ENCODE results near the gene CD55. TPM values are rescaled to one million over a fixed set of nuclear protein-coding genes. Genes with fewer than 3 reads are reported as not detected.

The CD55 gene
- 108 TPM for total RNA-seq
- polyA plus RNA-seq: 83.1 TPM

- WGBS: under 1% methylated on average over 53 of the region's 53 CpGs
- peak; percentile 89 for DNase-seq (ENCODE audit: extremely low spot score)
Measured at GRCh38 chr1:207321079-207321789, at the start of gene CD55. CD55 (plus strand) TSS chr1:207321678; CDS start chr1:207321766, 88 bp downstream.

GRCh38 chr1:207274882-207275281 is 46.6 kb upstream of the CD55 start:
- Histone ChIP-seq H3K36me3 (ENCODE audit: insufficient read depth) (no peaks in the 10 kb centered on the region), H3K4me1 (ENCODE audit: insufficient read depth) (no peaks in the 10 kb centered on the region), H3K4me3 (ENCODE audit: low read depth, low read length) (no peak overlapping the region), H3K27ac (ENCODE audit: low read depth) (no peak overlapping the region)
- DNase-seq (ENCODE audit: extremely low spot score): no peak

More at GRCh38 chr1:207321079-207321789, at the start of gene CD55:
- Histone ChIP-seq H3K27ac (ENCODE audit: low read depth) (peak within 1 kb of the TSS; percentile 99), H3K4me3 (ENCODE audit: low read depth, low read length) (peak within 1 kb of the TSS; percentile 92), H3K4me1 (ENCODE audit: insufficient read depth) (no peaks in the 10 kb centered on the region), H3K36me3 (ENCODE audit: insufficient read depth) (peaks cover 2% of the 10 kb centered on the region)

- Histone ChIP-seq H3K27ac (ENCODE audit: low read depth) (no peak overlapping the region), H3K36me3 (ENCODE audit: insufficient read depth) (no peaks in the 10 kb centered on the region), H3K4me1 (ENCODE audit: insufficient read depth) (no peaks in the 10 kb centered on the region), H3K4me3 (ENCODE audit: low read depth, low read length) (no peak overlapping the region)
- 93% methylated on average over 1 of the region's 1 CpG for WGBS
- no peak for DNase-seq (ENCODE audit: extremely low spot score)
Measured at GRCh38 chr1:207276465-207276864, 45.0 kb upstream of the CD55 start.

- Histone ChIP-seq H3K4me1 (ENCODE audit: insufficient read depth) (no peaks in the 10 kb centered on the region), H3K36me3 (ENCODE audit: insufficient read depth) (no peaks in the 10 kb centered on the region), H3K4me3 (ENCODE audit: low read depth, low read length) (no peak overlapping the region), H3K27ac (ENCODE audit: low read depth) (no peak overlapping the region)
- no peak for DNase-seq (ENCODE audit: extremely low spot score)
- WGBS: 73% methylated on average over 1 of the region's 1 CpG
Measured at GRCh38 chr1:207277241-207277640, 44.2 kb upstream of the CD55 start.

- no peak for DNase-seq (ENCODE audit: extremely low spot score)
- WGBS: 98% methylated on average over 2 of the region's 2 CpGs
- H3K4me1 ChIP-seq (ENCODE audit: insufficient read depth): no peaks in the 10 kb centered on the region
- H3K4me3 ChIP-seq (ENCODE audit: low read depth, low read length): no peak overlapping the region
- no peaks in the 10 kb centered on the region for H3K36me3 ChIP-seq (ENCODE audit: insufficient read depth)
- H3K27ac ChIP-seq (ENCODE audit: low read depth): no peak overlapping the region
Measured at GRCh38 chr1:207279652-207280051, 41.8 kb upstream of the CD55 start.

GRCh38 chr1:207280706-207281105 is 40.8 kb upstream of the CD55 start:
- no peaks in the 10 kb centered on the region for H3K4me1 ChIP-seq (ENCODE audit: insufficient read depth)
- DNase-seq (ENCODE audit: extremely low spot score): no peak
- H3K4me3 ChIP-seq (ENCODE audit: low read depth, low read length): no peak overlapping the region
- H3K36me3 ChIP-seq (ENCODE audit: insufficient read depth): no peaks in the 10 kb centered on the region
- H3K27ac ChIP-seq (ENCODE audit: low read depth): no peak overlapping the region
- 98% methylated on average over 3 of the region's 3 CpGs for WGBS

GRCh38 chr1:207282058-207282457 is 39.4 kb upstream of the CD55 start:
- WGBS: 46% methylated on average over 2 of the region's 2 CpGs
- Histone ChIP-seq H3K4me3 (ENCODE audit: low read depth, low read length) (no peak overlapping the region), H3K36me3 (ENCODE audit: insufficient read depth) (no peaks in the 10 kb centered on the region), H3K4me1 (ENCODE audit: insufficient read depth) (no peaks in the 10 kb centered on the region), H3K27ac (ENCODE audit: low read depth) (peak overlapping the region; percentile 53)
- peak; percentile 31 for DNase-seq (ENCODE audit: extremely low spot score)

GRCh38 chr1:207282496-207283380 is 38.7 kb upstream of the CD55 start:
- 64% methylated on average over 2 of the region's 2 CpGs for WGBS
- Histone ChIP-seq H3K4me3 (ENCODE audit: low read depth, low read length) (no peak overlapping the region), H3K36me3 (ENCODE audit: insufficient read depth) (no peaks in the 10 kb centered on the region), H3K4me1 (ENCODE audit: insufficient read depth) (no peaks in the 10 kb centered on the region), H3K27ac (ENCODE audit: low read depth) (peak overlapping the region; percentile 60)
- DNase-seq (ENCODE audit: extremely low spot score): peak; percentile 33

- peak overlapping the region; percentile 60 for H3K27ac ChIP-seq (ENCODE audit: low read depth)
- no peak for DNase-seq (ENCODE audit: extremely low spot score)
- H3K36me3 ChIP-seq (ENCODE audit: insufficient read depth): no peaks in the 10 kb centered on the region
- WGBS: 100% methylated on average over 1 of the region's 1 CpG
- no peak overlapping the region for H3K4me3 ChIP-seq (ENCODE audit: low read depth, low read length)
- H3K4me1 ChIP-seq (ENCODE audit: insufficient read depth): no peaks in the 10 kb centered on the region
Measured at GRCh38 chr1:207283421-207283820, 38.1 kb upstream of the CD55 start.

GRCh38 chr1:207284209-207284897 is 37.1 kb upstream of the CD55 start:
- H3K27ac ChIP-seq (ENCODE audit: low read depth): no peak overlapping the region
- H3K4me1 ChIP-seq (ENCODE audit: insufficient read depth): no peaks in the 10 kb centered on the region
- no peak overlapping the region for H3K4me3 ChIP-seq (ENCODE audit: low read depth, low read length)
- whole genome bisulfite sequencing: 62% methylated on average over 5 of the region's 5 CpGs
- no peak for DNase-seq (ENCODE audit: extremely low spot score)
- no peaks in the 10 kb centered on the region for H3K36me3 ChIP-seq (ENCODE audit: insufficient read depth)

- Histone ChIP-seq H3K27ac (ENCODE audit: low read depth) (no peak overlapping the region), H3K4me3 (ENCODE audit: low read depth, low read length) (no peak overlapping the region), H3K36me3 (ENCODE audit: insufficient read depth) (no peaks in the 10 kb centered on the region), H3K4me1 (ENCODE audit: insufficient read depth) (no peaks in the 10 kb centered on the region)
- no peak for DNase-seq (ENCODE audit: extremely low spot score)
- WGBS: 27% methylated on average over 2 of the region's 2 CpGs
Measured at GRCh38 chr1:207286786-207287468, 34.6 kb upstream of the CD55 start.

GRCh38 chr1:207288315-207288714 is 33.2 kb upstream of the CD55 start:
- DNase-seq (ENCODE audit: extremely low spot score): no peak
- Histone ChIP-seq H3K27ac (ENCODE audit: low read depth) (no peak overlapping the region), H3K4me1 (ENCODE audit: insufficient read depth) (no peaks in the 10 kb centered on the region), H3K4me3 (ENCODE audit: low read depth, low read length) (no peak overlapping the region), H3K36me3 (ENCODE audit: insufficient read depth) (no peaks in the 10 kb centered on the region)
- WGBS: 41% methylated on average over 4 of the region's 4 CpGs

- Histone ChIP-seq H3K4me1 (ENCODE audit: insufficient read depth) (no peaks in the 10 kb centered on the region), H3K36me3 (ENCODE audit: insufficient read depth) (no peaks in the 10 kb centered on the region), H3K4me3 (ENCODE audit: low read depth, low read length) (no peak overlapping the region), H3K27ac (ENCODE audit: low read depth) (no peak overlapping the region)
- DNase-seq (ENCODE audit: extremely low spot score): no peak
Measured at GRCh38 chr1:207289756-207290155, 31.7 kb upstream of the CD55 start.

All from urinary bladder (tissue), 4 donors.